ENCODE data around the gene FRY.

DNA sequence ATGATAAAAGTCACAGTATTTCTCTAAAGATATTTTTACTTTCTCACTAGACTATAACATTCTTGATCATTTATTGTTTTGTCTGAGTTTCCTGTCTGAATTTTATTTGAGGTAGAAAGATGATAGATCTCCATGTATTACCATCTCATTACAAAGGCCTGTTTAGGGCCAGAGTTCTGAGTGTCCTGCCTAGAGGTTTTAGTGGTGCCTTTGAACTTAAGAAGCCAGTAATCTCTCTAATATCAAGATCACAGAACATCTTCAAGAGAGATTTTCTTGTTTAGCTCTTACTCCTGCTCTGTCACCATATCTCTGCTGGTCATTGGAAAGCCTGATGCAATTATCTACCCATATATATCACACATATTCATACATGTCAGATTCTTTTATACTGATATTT is 182.1 kb downstream of the FRY start:
- TF ChIP-seq CTCF (IDR thresholded peaks at IDR 0.05 in 2 of 3, conservative IDR thresholded peaks at IDR 0.05 in 1 of 3; ENCODE audit: insufficient read depth in 2 of 3, low read depth in 1 of 3, low read length in 3 of 3): no peak
- TF ChIP-seq BDP1 (IDR thresholded peaks at IDR 0.05; ENCODE audit: insufficient read depth, insufficient read length): no peak
- no peak for TF ChIP-seq ZNF408 (CRISPR knock-in tag; IDR thresholded peaks at IDR 0.05; ENCODE audit: low read depth)
- TF ChIP-seq JUND (IDR thresholded peaks at IDR 0.05; ENCODE audit: borderline replicate concordance, low read depth, low read length): no peak
- no peak for TF ChIP-seq JUND (tag; IDR thresholded peaks at IDR 0.05; ENCODE audit: borderline replicate concordance, low read depth, low read length)
- TF ChIP-seq JUN (IDR thresholded peaks at IDR 0.05; ENCODE audit: borderline replicate concordance, low read depth, low read length): no peak
- no peak for TF ChIP-seq JUN (CRISPR knock-in tag; IDR thresholded peaks at IDR 0.05; ENCODE audit: borderline replicate concordance)
- TF ChIP-seq ELF4 (CRISPR knock-in tag; IDR thresholded peaks at IDR 0.05): no peak
- TF ChIP-seq FOXM1 (IDR thresholded peaks at IDR 0.05; ENCODE audit: low read depth): no peak
- no peak for TF ChIP-seq FOXM1 (CRISPR knock-in tag; IDR thresholded peaks at IDR 0.05; ENCODE audit: low read depth)
- no peak for TF ChIP-seq MLX (CRISPR knock-in tag; conservative IDR thresholded peaks at IDR 0.05)
- TF ChIP-seq EP300 (IDR thresholded peaks at IDR 0.05; ENCODE audit: low read length): no peak
- TF ChIP-seq, protein P1, sequence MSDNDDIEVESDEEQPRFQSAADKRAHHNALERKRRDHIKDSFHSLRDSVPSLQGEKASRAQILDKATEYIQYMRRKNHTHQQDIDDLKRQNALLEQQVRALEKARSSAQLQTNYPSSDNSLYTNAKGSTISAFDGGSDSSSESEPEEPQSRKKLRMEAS (CRISPR knock-in tag; IDR thresholded peaks at IDR 0.05): no peak
- TF ChIP-seq ZNF174 (CRISPR knock-in tag; IDR thresholded peaks at IDR 0.05): no peak

Measured in K562 (cell line).